ENCODE data around the gene CDH15.
A peak's percentile ranks its signal among the peaks of the same experiment; 100 is the strongest.
"Not testable (repeated sequence)": the region's sequence is repeated elsewhere in the genome, so short reads cannot be mapped to it uniquely, and the experiment has no call there.

The CDH15 gene

GRCh38 chr16:89184933-89185794 is 13.6 kb downstream of the CDH15 start:
- ATAC-seq (replicated peaks; ENCODE audit: extremely low read depth, poor library complexity, severe bottlenecking) (peak; percentile 52), DNase-seq (ENCODE audit: low spot score in 2 of 2) (peak in 1 of 2 donors; percentile 58)
- Mint-ChIP-seq H3K27ac (ENCODE audit: low read depth) (no peak overlapping the region), H3K9me3 (peaks cover 5% of the 10 kb centered on the region), H3K36me3 (ENCODE audit: insufficient read depth) (peaks cover 29% of the 10 kb centered on the region), H3K4me1 (no peaks in the 10 kb centered on the region), H3K4me3 (no peak overlapping the region), H3K27me3 (peaks cover 6% of the 10 kb centered on the region)

DNA sequence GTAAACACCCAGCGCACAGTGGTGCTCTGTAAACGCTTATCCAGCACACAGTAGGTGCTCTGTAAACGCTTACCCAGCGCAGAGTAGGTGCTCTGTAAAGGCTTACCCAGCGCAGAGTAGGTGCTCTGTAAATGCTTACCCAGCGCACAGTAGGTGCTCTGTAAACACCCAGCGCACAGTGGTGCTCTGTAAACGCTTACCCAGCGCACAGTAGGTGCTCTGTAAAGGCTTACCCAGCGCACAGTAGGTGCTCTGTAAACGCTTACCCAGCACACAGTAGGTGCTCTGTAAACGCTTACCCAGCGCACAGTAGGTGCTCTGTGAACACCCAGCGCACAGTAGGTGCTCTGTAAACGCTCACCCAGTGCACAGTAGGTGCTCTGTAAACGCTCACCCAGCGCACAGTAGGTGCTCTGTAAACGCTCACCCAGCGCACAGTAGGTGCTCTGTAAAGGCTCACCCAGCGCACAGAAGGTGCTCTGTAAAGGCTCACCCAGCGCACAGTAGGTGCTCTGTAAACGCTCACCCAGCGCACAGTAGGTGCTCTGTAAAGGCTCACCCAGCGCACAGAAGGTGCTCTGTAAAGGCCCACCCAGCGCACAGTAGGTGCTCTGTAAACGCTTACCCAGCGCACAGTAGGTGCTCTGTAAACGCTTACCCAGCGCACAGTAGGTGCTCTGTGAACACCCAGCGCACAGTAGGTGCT is 14.5 kb downstream of the CDH15 start:
- H3K27ac Mint-ChIP-seq (ENCODE audit: low read depth); H3K9me3 Mint-ChIP-seq: not testable (repeated sequence)

GRCh38 chr16:89186593-89187031 is 15.1 kb downstream of the CDH15 start:
- H3K9me3 Mint-ChIP-seq; ATAC-seq (replicated peaks; ENCODE audit: extremely low read depth, poor library complexity, severe bottlenecking); H3K4me3 Mint-ChIP-seq; H3K4me1 Mint-ChIP-seq; DNase-seq (ENCODE audit: low spot score in 2 of 2); H3K27me3 Mint-ChIP-seq: not testable (repeated sequence)
- peak overlapping the region; percentile 92 for H3K27ac Mint-ChIP-seq (ENCODE audit: low read depth)
- peaks cover 27% of the 10 kb centered on the region for H3K36me3 Mint-ChIP-seq (ENCODE audit: insufficient read depth)

More for the DNA sequence above, 14.5 kb downstream of the CDH15 start:
- not testable (repeated sequence) for ATAC-seq (replicated peaks; ENCODE audit: extremely low read depth, poor library complexity, severe bottlenecking); H3K27me3 Mint-ChIP-seq; DNase-seq (ENCODE audit: low spot score in 2 of 2); H3K4me1 Mint-ChIP-seq; H3K4me3 Mint-ChIP-seq
- peaks cover 27% of the 10 kb centered on the region for H3K36me3 Mint-ChIP-seq (ENCODE audit: insufficient read depth)

DNA sequence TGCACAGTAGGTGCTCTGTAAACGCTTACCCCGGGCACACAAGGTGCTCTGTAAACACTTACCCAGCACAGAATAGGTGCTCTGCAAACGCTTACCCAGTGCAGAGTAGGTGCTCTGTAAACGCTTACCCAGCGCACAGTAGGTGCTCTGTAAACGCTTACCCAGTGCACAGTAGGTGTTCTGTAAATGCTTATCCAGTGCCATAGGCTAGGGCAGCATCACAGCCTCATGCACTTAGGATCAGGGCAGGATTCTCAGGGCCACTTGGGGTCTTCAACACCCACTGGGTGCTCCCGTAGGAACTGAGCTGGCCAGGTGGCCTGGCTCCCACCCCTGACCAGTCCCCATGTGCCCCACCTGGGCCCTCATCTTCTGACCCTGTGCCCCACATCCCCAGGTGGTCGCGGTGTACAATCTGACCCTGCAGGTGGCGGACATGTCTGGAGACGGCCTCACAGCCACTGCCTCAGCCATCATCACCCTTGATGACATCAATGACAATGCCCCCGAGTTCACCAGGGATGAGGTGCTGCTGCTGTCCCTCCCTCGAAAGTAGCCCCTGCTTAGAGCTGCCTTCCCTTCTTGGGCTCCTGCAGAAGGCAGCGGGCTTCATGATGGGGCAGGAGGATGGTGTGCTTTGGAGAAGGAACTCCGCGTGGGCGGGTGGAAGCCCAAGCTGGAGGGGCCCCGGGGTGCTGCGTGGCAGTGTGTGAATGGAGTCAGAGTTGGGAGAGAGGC is 15.7 kb downstream of the CDH15 start:
- Mint-ChIP-seq H3K4me3 (peak overlapping the region; percentile 44), H3K4me1 (no peaks in the 10 kb centered on the region)
- DNase-seq (ENCODE audit: low spot score in 2 of 2), result peak in 1 of 2 donors; percentile 38

GRCh38 chr16:89187770-89188392 is 16.3 kb downstream of the CDH15 start:
- Mint-ChIP-seq H3K4me3 (peak overlapping the region; percentile 44), H3K36me3 (ENCODE audit: insufficient read depth) (peaks cover 29% of the 10 kb centered on the region), H3K4me1 (no peaks in the 10 kb centered on the region), H3K27ac (ENCODE audit: low read depth) (peak overlapping the region; percentile 92), H3K9me3 (peaks cover 5% of the 10 kb centered on the region), H3K27me3 (no peaks in the 10 kb centered on the region)
- DNase-seq (ENCODE audit: low spot score in 2 of 2), result no peak
- peak; percentile 13 for ATAC-seq (replicated peaks; ENCODE audit: extremely low read depth, poor library complexity, severe bottlenecking)

More for the DNA sequence above, 15.7 kb downstream of the CDH15 start:
- ATAC-seq (replicated peaks; ENCODE audit: extremely low read depth, poor library complexity, severe bottlenecking), result peak; percentile 61
- Mint-ChIP-seq H3K27ac (ENCODE audit: low read depth) (peak overlapping the region; percentile 92), H3K27me3 (no peaks in the 10 kb centered on the region), H3K36me3 (ENCODE audit: insufficient read depth) (peaks cover 27% of the 10 kb centered on the region), H3K9me3 (peaks cover 5% of the 10 kb centered on the region)

DNA sequence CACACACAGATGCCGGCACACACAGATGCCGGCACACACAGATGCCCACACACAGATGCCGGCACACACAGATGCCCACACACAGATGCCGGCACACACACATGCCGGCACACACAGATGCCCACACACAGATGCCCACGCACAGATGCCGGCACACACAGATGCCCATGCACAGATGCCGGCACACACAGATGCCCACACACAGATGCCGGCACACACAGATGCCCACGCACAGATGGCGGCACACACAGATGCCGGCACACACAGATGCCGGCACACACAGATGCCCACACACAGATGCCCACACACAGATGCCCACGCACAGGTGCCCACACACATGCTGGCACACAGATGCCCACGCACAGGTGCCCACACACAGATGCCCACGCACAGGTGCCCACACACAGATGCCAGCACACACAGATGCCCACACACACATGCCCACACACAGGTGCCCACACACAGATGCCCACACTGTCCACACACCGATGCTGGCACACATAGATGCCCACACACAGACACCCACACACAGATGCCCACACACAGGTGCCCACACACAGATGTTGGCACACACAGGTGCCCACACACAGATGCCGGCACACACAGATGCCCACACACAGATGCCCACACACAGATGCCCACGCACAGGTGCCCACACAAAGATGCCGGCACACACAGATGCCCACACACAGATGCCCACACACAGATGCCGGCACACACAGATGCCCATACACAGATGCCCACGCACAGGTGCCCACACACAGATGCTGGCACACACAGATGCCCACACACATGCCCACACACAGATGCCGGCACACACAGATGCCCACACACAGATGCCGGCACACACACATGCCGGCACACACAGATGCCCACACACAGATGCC is 17.2 kb downstream of the CDH15 start:
- DNase-seq (ENCODE audit: low spot score in 2 of 2), result not testable (repeated sequence)
- peaks cover 31% of the 10 kb centered on the region for H3K36me3 Mint-ChIP-seq (ENCODE audit: insufficient read depth)

DNA sequence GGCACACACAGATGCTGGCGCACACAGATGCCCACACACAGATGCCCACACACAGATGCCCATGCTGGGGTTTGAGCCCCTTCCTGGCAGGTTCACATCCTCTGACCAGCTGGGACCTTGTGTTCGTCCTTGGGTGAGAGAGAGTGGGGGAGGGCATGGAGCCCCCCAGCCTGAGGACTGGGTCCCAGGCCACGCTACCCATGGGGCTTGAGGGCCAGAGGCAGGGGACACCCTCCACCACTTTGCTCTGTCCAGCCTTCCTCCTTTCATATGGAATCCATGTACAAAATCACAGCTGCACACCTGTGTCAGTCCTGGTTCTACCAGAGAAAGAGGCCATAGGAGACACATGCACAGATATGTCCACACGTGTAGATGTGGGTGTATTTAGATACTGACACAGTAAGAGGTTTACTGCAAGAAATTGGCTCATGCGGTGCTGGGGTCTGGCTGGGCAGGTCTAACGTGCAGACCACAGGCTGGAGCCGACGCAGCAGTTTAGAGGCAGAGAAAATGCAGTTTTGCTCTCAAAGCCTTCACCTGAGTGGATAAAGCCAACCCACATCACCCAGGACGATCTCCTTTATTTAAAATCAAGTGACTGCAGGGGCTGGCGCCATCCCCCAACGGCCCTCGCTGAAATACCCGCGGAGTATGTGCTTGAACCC is 17.9 kb downstream of the CDH15 start:
- ATAC-seq (replicated peaks; ENCODE audit: extremely low read depth, poor library complexity, severe bottlenecking) (no peak), DNase-seq (ENCODE audit: low spot score in 2 of 2) (no peak)
- H3K27me3 Mint-ChIP-seq, result no peaks in the 10 kb centered on the region
- peaks cover 5% of the 10 kb centered on the region for H3K9me3 Mint-ChIP-seq
- H3K27ac Mint-ChIP-seq (ENCODE audit: low read depth), result peak overlapping the region; percentile 64
- no peak overlapping the region for H3K4me3 Mint-ChIP-seq
- H3K4me1 Mint-ChIP-seq, result no peaks in the 10 kb centered on the region
- H3K36me3 Mint-ChIP-seq (ENCODE audit: insufficient read depth), result peaks cover 29% of the 10 kb centered on the region

More for the DNA sequence above, 17.2 kb downstream of the CDH15 start:
- H3K27me3 Mint-ChIP-seq; H3K4me1 Mint-ChIP-seq; ATAC-seq (replicated peaks; ENCODE audit: extremely low read depth, poor library complexity, severe bottlenecking); H3K4me3 Mint-ChIP-seq; H3K9me3 Mint-ChIP-seq: not testable (repeated sequence)
- H3K27ac Mint-ChIP-seq (ENCODE audit: low read depth), result peak overlapping the region; percentile 64

DNA sequence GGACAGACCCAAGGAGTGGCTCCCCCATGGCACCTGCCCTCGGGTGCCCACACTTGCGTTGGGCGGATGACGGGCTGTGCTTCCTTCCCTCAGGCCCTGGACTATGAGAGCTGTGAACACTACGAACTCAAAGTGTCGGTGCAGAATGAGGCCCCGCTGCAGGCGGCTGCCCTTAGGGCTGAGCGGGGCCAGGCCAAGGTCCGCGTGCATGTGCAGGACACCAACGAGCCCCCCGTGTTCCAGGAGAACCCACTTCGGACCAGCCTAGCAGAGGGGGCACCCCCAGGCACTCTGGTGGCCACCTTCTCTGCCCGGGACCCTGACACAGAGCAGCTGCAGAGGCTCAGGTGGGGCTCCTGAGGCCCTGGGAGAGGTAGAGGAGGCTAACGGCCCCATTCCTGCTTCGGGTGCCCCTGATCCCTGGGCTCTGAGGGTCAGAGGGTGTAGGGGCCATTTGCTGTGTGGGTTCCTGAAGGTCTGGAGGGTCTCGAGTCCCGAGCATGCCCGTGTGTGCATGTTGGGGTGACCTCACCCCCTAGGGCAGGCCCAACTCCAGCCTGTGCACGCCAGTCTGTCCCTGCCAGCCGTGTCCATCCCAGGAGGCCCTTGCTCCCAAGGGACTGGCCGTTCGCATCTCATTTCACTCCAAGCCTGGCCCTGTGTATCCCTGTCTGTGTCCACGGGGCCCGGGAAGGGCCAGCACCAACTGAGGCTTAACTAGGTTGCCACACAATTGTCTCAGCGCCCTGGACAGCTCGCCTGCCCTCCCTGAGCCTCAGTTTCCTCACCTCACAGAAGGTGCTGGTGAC is 18.8 kb downstream of the CDH15 start:
- no peaks in the 10 kb centered on the region for H3K27me3 Mint-ChIP-seq
- H3K36me3 Mint-ChIP-seq (ENCODE audit: insufficient read depth), result peaks cover 26% of the 10 kb centered on the region
- H3K27ac Mint-ChIP-seq (ENCODE audit: low read depth), result no peak overlapping the region
- no peak overlapping the region for H3K4me3 Mint-ChIP-seq
- peaks cover 5% of the 10 kb centered on the region for H3K9me3 Mint-ChIP-seq
- DNase-seq (ENCODE audit: low spot score in 2 of 2) (no peak), ATAC-seq (replicated peaks; ENCODE audit: extremely low read depth, poor library complexity, severe bottlenecking) (no peak)
- no peaks in the 10 kb centered on the region for H3K4me1 Mint-ChIP-seq

- Mint-ChIP-seq H3K4me1 (no peaks in the 10 kb centered on the region), H3K27me3 (no peaks in the 10 kb centered on the region), H3K36me3 (ENCODE audit: insufficient read depth) (peaks cover 21% of the 10 kb centered on the region), H3K9me3 (peaks cover 5% of the 10 kb centered on the region), H3K4me3 (peak overlapping the region; percentile 7), H3K27ac (ENCODE audit: low read depth) (no peak overlapping the region)
- ATAC-seq (replicated peaks; ENCODE audit: extremely low read depth, poor library complexity, severe bottlenecking) (no peak), DNase-seq (ENCODE audit: low spot score in 2 of 2) (no peak)
Observed at GRCh38 chr16:89191033-89191900, 19.7 kb downstream of the CDH15 start.

- Mint-ChIP-seq H3K36me3 (ENCODE audit: insufficient read depth) (peaks cover 18% of the 10 kb centered on the region), H3K4me3 (no peak overlapping the region), H3K27ac (ENCODE audit: low read depth) (no peak overlapping the region), H3K27me3 (no peaks in the 10 kb centered on the region), H3K9me3 (peaks cover 5% of the 10 kb centered on the region), H3K4me1 (no peaks in the 10 kb centered on the region)
- DNase-seq (ENCODE audit: low spot score in 2 of 2), result no peak
- no peak for ATAC-seq (replicated peaks; ENCODE audit: extremely low read depth, poor library complexity, severe bottlenecking)
Observed at GRCh38 chr16:89191901-89192185, 20.3 kb downstream of the CDH15 start.
